ENCODE data around the gene CCDC178.

The CCDC178 gene

GRCh38 chr18:33460681-33461080, 20.2 kb upstream of the CCDC178 start:
- TF ChIP-seq CTCF (IDR thresholded peaks at IDR 0.05; ENCODE audit: extremely low read depth, missing control alignments): no peak
- no peak for DNase-seq (ENCODE audit: low spot score)

GRCh38 chr18:33459612-33460011, 19.1 kb upstream of the CCDC178 start:
- no peak for TF ChIP-seq CTCF (IDR thresholded peaks at IDR 0.05; ENCODE audit: extremely low read depth, missing control alignments)
- DNase-seq (ENCODE audit: low spot score): no peak

GRCh38 chr18:33446604-33447003, 6.1 kb upstream of the CCDC178 start:
- TF ChIP-seq CTCF (IDR thresholded peaks at IDR 0.05; ENCODE audit: extremely low read depth, missing control alignments): no peak
- DNase-seq (ENCODE audit: low spot score): no peak

- no peak for DNase-seq (ENCODE audit: low spot score)
- no peak for TF ChIP-seq CTCF (IDR thresholded peaks at IDR 0.05; ENCODE audit: extremely low read depth, missing control alignments)
Measured at GRCh38 chr18:33444709-33445108, 4.2 kb upstream of the CCDC178 start.

- no peak for TF ChIP-seq CTCF (IDR thresholded peaks at IDR 0.05; ENCODE audit: extremely low read depth, missing control alignments)
- no peak for DNase-seq (ENCODE audit: low spot score)
Measured at GRCh38 chr18:33432857-33433256, 7.7 kb downstream of the CCDC178 start.

GRCh38 chr18:33427549-33427948, 13.0 kb downstream of the CCDC178 start:
- no peak for TF ChIP-seq CTCF (IDR thresholded peaks at IDR 0.05; ENCODE audit: extremely low read depth, missing control alignments)
- no peak for DNase-seq (ENCODE audit: low spot score)

GRCh38 chr18:33424266-33424946, 16.1 kb downstream of the CCDC178 start:
- DNase-seq (ENCODE audit: low spot score): no peak
- no peak for TF ChIP-seq CTCF (IDR thresholded peaks at IDR 0.05; ENCODE audit: extremely low read depth, missing control alignments)
